NB4 (cell line): ENCODE data around the gene SLC5A2.

Source experiments
- POLR2A ChIP-seq: IDR thresholded peaks from 2 replicates; pipeline ENCODE4 v1.6.1; 2011; ENCODE audit warnings: mild to moderate bottlenecking; ENCODE audit not compliant: insufficient read length; ENCODE audit errors: extremely low read depth
- TF ChIP-seq, protein P1 (sequence below): IDR thresholded peaks from one replicate; pipeline ENCODE4 v1.5.1; 2012; ENCODE audit warnings: low read depth, low read length

DNA sequence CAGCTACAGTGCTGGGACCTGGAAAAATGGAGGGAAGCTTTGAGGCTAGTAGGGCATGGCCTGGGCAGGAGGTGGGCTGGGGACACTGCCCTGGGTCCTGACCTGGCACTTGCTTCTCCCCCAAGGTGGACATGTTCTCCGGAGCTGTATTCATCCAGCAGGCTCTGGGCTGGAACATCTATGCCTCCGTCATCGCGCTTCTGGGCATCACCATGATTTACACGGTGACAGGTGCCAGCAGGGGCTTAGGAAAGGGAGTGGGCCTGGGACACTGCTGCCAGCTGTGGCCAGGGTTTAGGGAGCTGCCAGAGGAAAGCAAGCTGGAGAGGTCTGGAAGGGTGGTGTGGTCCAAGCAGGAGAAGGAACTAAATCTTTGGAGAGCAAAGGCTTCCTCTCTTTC is 3.1 kb downstream of the SLC5A2 start:
- TF ChIP-seq, protein P1, sequence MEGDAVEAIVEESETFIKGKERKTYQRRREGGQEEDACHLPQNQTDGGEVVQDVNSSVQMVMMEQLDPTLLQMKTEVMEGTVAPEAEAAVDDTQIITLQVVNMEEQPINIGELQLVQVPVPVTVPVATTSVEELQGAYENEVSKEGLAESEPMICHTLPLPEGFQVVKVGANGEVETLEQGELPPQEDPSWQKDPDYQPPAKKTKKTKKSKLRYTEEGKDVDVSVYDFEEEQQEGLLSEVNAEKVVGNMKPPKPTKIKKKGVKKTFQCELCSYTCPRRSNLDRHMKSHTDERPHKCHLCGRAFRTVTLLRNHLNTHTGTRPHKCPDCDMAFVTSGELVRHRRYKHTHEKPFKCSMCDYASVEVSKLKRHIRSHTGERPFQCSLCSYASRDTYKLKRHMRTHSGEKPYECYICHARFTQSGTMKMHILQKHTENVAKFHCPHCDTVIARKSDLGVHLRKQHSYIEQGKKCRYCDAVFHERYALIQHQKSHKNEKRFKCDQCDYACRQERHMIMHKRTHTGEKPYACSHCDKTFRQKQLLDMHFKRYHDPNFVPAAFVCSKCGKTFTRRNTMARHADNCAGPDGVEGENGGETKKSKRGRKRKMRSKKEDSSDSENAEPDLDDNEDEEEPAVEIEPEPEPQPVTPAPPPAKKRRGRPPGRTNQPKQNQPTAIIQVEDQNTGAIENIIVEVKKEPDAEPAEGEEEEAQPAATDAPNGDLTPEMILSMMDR = no peak
- TF ChIP-seq POLR2A = no peak
